HAP-1 (cell line): ENCODE results near the gene SULT1C2.

Experiments used
- DNase-seq, 2 experiments: peaks; one replicate each; pipeline ENCODE4 v3.0.0-alpha.2; 2016 to 2020; ENCODE audit warnings: low spot score in 2 of 2
- H3K27me3 ChIP-seq: fragments of 250-450 bp; sonication (Bioruptor Pico); 2 replicates; pipeline ENCODE4 v1.5.1; 2020; ENCODE audit warnings: low read depth, mild to moderate bottlenecking, moderate library complexity
- H3K36me3 ChIP-seq: fragments of 250-450 bp; sonication (Bioruptor Pico); replicated peaks from 2 replicates; pipeline ENCODE4 v1.5.1; 2020; ENCODE audit warnings: mild to moderate bottlenecking
- H3K4me1 ChIP-seq: fragments of 250-450 bp; sonication (Bioruptor Pico); 2 replicates; pipeline ENCODE4 v1.5.1; 2020; ENCODE audit warnings: mild to moderate bottlenecking
- H3K4me3 ChIP-seq: fragments of 250-450 bp; sonication (Bioruptor Pico); 2 replicates; pipeline ENCODE4 v1.5.1; 2020; ENCODE audit warnings: mild to moderate bottlenecking, moderate library complexity
- H3K9me3 ChIP-seq: fragments of 250-450 bp; sonication (Bioruptor Pico); 2 replicates; pipeline ENCODE4 v1.5.1; 2020; ENCODE audit warnings: mild to moderate bottlenecking, moderate library complexity
- in situ Hi-C: fragments of 300-500 bp; cut with MboI; formaldehyde crosslinking; loops from 3 replicates; pipeline ENCODE4 v1.14.3; 2020; ENCODE audit warnings: low sequenced_read_pairs, inconsistent platforms, mixed read lengths

SULT1C2 gene

DNA sequence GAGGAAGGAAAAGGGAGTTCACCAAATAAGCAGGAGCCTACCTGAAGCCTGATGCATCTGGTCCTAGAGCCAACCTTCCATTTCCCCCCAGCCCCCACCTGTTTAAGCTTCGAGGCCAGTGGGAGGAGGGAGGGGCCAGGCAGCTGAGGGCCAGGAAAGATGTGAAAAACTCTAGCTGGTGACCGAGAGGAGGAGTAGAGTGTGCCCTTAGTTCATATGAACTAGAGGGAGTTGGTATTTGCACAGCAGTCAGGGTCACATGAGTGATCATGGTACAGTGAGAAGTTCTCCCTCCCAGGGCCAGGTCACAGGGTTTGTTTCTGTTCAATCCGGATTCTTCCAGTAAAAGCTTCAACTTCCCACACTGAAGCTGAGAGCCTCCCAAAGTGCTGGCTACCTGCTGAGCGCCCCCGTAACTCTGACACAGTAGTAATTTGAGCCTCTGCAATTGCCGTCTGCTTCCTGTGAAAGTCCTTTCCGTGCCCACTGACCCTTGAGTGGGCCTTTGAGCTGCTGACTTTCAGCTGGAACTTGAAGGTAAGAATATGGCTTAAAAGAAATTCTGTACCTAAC, at the start of gene SULT1C2:
Gene SULT1C2 (plus strand): TSS at position 362 of the 573 bp plus-strand sequence. CDS start 4,773 bp downstream, outside the sequence.
- H3K4me1 ChIP-seq: no peaks in the 10 kb centered on the region
- no peaks in the 10 kb centered on the region for H3K36me3 ChIP-seq
- no peak for DNase-seq
- no peaks in the 10 kb centered on the region for H3K27me3 ChIP-seq
- H3K4me3 ChIP-seq: no peak within 1 kb of the TSS
- H3K9me3 ChIP-seq: no peaks in the 10 kb centered on the region
- in situ Hi-C loops: no loop called here

DNA sequence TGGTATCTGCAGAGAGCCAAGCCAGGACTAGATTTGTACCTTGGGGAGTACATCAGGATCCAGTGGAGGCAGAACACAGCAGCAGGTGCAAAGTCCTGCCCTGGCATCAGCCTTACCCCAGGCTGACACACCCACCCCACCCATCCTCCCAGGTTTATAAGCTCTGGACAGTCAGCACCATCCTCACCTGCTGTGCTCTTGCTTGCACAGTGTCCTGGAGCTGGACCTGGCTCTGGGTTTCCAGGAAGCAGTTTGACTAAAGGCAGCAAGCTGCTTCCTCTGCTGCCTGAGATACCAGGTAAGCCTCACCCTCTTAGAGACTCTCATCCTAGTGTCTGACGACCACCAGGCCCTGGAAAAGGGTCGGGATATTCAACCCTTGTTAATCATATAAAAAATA, 48.9 kb upstream of the SULT1C2 start, which contains the start of gene SULT1C3:
Gene SULT1C3 (plus strand): TSS at position 183 of the 400 bp plus-strand sequence. CDS start 7,227 bp downstream, outside the sequence.
- H3K4me3 ChIP-seq: no peak within 1 kb of the TSS
- no peaks in the 10 kb centered on the region for H3K36me3 ChIP-seq
- H3K27me3 ChIP-seq: no peaks in the 10 kb centered on the region
- in situ Hi-C loops: no loop called here
- H3K4me1 ChIP-seq: no peaks in the 10 kb centered on the region
- DNase-seq: no peak
- no peaks in the 10 kb centered on the region for H3K9me3 ChIP-seq

DNA sequence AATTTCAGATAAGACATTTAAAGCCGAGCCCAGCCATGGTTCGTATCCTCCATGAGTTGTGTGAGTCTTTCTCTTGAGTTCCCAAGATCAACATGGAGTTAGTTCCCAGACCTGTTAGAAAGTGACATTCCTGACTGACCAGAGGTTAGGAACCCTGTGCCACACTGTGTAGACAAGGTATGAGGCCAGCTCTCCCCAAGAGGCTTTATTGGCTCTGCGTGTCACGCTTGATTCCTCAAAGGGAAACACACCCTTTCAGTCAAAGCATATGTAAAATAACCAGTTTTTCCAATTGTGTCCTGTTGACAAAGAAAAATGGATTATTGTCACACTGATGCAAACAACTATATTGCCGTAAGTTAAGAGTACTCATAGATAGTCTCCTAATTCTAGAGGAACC, 47.7 kb upstream of the SULT1C2 start:
- Histone ChIP-seq H3K27me3 (no peaks in the 10 kb centered on the region), H3K4me1 (no peaks in the 10 kb centered on the region), H3K9me3 (no peaks in the 10 kb centered on the region), H3K36me3 (no peaks in the 10 kb centered on the region), H3K4me3 (no peak overlapping the region)
- no peak for DNase-seq
- in situ Hi-C loops: no loop called here

- in situ Hi-C loops: no loop called here
- H3K4me1 ChIP-seq: no peaks in the 10 kb centered on the region
- H3K36me3 ChIP-seq: no peaks in the 10 kb centered on the region
- H3K9me3 ChIP-seq: no peaks in the 10 kb centered on the region
- H3K27me3 ChIP-seq: no peaks in the 10 kb centered on the region
- DNase-seq: no peak
- H3K4me3 ChIP-seq: no peak overlapping the region
These were observed 45.1 kb upstream of the SULT1C2 start for GRCh38 chr2:108243566-108243965.

GRCh38 chr2:108244667-108245414, 43.9 kb upstream of the SULT1C2 start:
- Histone ChIP-seq H3K9me3 (no peaks in the 10 kb centered on the region), H3K4me1 (no peaks in the 10 kb centered on the region), H3K27me3 (no peaks in the 10 kb centered on the region), H3K4me3 (no peak overlapping the region), H3K36me3 (no peaks in the 10 kb centered on the region)
- no peak for DNase-seq
- in situ Hi-C loops: no loop called here

DNA sequence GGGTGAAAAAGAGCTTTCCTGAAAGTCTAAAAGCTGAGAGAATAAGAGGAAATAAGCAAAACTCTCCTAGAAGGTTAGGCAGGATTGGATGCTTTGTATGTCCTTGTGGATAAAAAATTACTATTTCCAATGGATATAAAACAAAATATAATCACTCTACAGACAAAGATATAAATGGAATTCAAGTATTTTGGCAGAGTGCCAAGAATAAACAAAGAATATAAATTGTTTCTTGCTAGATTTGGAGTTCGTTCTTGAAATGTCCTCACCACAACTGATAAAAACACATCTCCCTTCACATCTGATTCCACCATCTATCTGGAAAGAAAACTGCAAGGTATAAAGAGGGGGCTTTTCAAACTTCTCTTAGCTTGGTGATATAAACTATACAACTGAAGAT, 35.6 kb upstream of the SULT1C2 start:
- Histone ChIP-seq H3K4me1 (no peaks in the 10 kb centered on the region), H3K9me3 (no peaks in the 10 kb centered on the region), H3K36me3 (no peaks in the 10 kb centered on the region), H3K27me3 (no peaks in the 10 kb centered on the region), H3K4me3 (no peak overlapping the region)
- in situ Hi-C loops: no loop called here
- no peak for DNase-seq

- in situ Hi-C loops: no loop called here
- H3K4me1 ChIP-seq: no peaks in the 10 kb centered on the region
These were observed 30.9 kb upstream of the SULT1C2 start for GRCh38 chr2:108257757-108258331.

GRCh38 chr2:108260773-108261172, 27.9 kb upstream of the SULT1C2 start:
- H3K36me3 ChIP-seq: no peaks in the 10 kb centered on the region
- in situ Hi-C loops: no loop called here
- no peaks in the 10 kb centered on the region for H3K4me1 ChIP-seq
- H3K9me3 ChIP-seq: no peaks in the 10 kb centered on the region
- no peak for DNase-seq
- H3K27me3 ChIP-seq: no peaks in the 10 kb centered on the region
- H3K4me3 ChIP-seq: no peak overlapping the region

More at GRCh38 chr2:108257757-108258331, 30.9 kb upstream of the SULT1C2 start:
- Histone ChIP-seq H3K4me3 (no peak overlapping the region), H3K27me3 (no peaks in the 10 kb centered on the region), H3K36me3 (no peaks in the 10 kb centered on the region), H3K9me3 (no peaks in the 10 kb centered on the region)
- no peak for DNase-seq

- Histone ChIP-seq H3K27me3 (no peaks in the 10 kb centered on the region), H3K4me3 (no peak overlapping the region), H3K9me3 (no peaks in the 10 kb centered on the region), H3K4me1 (no peaks in the 10 kb centered on the region), H3K36me3 (no peaks in the 10 kb centered on the region)
- in situ Hi-C loops: no loop called here
- DNase-seq: no peak
These were observed 26.7 kb upstream of the SULT1C2 start for GRCh38 chr2:108262036-108262435.

GRCh38 chr2:108263401-108263800, 25.3 kb upstream of the SULT1C2 start:
- Histone ChIP-seq H3K36me3 (no peaks in the 10 kb centered on the region), H3K4me3 (no peak overlapping the region), H3K4me1 (no peaks in the 10 kb centered on the region), H3K27me3 (no peaks in the 10 kb centered on the region), H3K9me3 (no peaks in the 10 kb centered on the region)
- in situ Hi-C loops: no loop called here
- DNase-seq: no peak

DNA sequence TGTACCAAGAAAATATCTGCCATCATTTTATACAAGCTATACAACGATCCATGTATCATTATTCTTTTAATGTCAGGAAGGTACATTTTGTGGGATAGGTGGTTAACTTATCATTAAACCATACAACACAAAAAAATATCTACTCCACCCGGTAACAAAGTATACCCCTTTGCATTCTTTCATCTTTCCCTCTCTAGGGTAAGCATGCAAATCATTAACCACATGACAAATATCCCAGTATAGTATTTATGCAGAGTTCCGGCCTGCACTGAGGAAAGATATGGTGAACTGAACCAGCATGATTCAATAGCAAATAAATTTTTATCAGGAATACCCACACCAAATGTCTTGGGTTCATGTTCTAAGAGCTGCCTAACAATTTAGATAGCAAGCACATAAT, 22.5 kb upstream of the SULT1C2 start:
- in situ Hi-C loops: no loop called here
- H3K9me3 ChIP-seq: no peaks in the 10 kb centered on the region
- H3K4me1 ChIP-seq: no peaks in the 10 kb centered on the region
- DNase-seq: no peak
- no peaks in the 10 kb centered on the region for H3K27me3 ChIP-seq
- H3K36me3 ChIP-seq: no peaks in the 10 kb centered on the region
- H3K4me3 ChIP-seq: no peak overlapping the region

DNA sequence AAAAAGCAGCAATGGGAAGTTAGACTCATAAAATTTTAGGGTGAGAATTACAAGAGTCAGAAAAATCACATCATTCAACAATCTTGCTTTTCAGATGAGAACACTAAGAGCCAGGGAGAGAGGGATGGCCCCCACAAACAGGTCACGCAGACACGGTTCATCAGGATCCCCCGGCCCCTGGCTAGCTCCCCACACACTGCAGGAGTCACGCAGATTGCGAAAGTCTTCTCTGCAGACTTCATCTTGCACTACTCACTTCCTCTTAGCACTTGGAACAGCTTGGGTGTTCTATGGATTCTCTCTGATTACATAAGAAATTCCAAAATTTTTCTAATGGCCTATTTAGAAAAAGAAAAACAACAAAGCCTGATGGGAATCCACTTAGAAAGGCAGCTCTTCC, 21.6 kb upstream of the SULT1C2 start:
- Histone ChIP-seq H3K4me1 (no peaks in the 10 kb centered on the region), H3K27me3 (no peaks in the 10 kb centered on the region), H3K4me3 (no peak overlapping the region), H3K9me3 (no peaks in the 10 kb centered on the region), H3K36me3 (no peaks in the 10 kb centered on the region)
- in situ Hi-C loops: no loop called here
- DNase-seq: no peak

DNA sequence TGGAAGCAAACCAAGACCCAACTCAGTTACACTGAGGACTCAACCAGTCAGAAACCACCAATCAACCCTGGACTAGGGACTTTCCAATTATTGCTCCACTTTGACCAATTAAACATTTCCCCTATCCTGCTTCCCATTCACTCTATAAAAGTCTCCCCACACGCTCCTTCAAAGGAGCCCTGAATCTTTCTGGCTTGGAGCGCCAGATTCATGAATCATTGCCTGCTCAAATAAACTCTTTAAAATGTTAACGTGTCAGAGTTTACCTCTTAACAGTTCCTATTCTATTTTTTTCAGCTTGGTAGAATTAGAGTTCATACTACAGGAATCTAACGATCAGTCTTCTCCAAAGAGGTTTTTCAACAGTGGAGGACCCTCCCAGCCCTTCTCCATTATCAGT, 20.7 kb upstream of the SULT1C2 start:
- no peaks in the 10 kb centered on the region for H3K4me1 ChIP-seq
- H3K4me3 ChIP-seq: no peak overlapping the region
- no peaks in the 10 kb centered on the region for H3K27me3 ChIP-seq
- H3K36me3 ChIP-seq: no peaks in the 10 kb centered on the region
- no peak for DNase-seq
- no peaks in the 10 kb centered on the region for H3K9me3 ChIP-seq
- in situ Hi-C loops: no loop called here

DNA sequence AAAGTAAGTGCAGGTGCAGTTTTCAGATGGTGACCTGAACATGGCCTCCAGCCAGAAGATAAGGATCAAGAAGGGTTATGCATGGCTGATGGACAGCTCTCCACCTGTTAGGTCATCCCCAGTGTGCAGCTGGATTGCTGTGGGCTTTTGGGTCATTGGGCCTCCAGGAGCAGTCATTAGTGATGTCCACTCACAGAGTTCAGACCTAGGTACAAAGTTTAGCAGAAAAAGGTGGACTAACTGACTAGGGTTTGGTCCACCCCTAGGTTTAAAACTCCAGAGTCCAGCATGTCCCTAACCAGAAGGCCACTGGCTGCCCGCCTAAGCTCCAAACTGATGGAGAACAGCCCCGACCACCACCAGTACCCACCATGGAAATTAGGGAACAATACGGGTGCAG, 18.3 kb upstream of the SULT1C2 start:
- in situ Hi-C loops: no loop called here

More for the DNA sequence above, 18.3 kb upstream of the SULT1C2 start:
- DNase-seq: no peak
- Histone ChIP-seq H3K27me3 (no peaks in the 10 kb centered on the region), H3K36me3 (no peaks in the 10 kb centered on the region), H3K4me3 (no peak overlapping the region), H3K4me1 (no peaks in the 10 kb centered on the region), H3K9me3 (no peaks in the 10 kb centered on the region)
